K562 (cell line): ENCODE results near the gene TCF3. TPM values are rescaled to one million over a fixed set of nuclear protein-coding genes. Genes with fewer than 3 reads are reported as not detected.

ENCODE experiments used
- GTF3C2 ChIP-seq: IDR thresholded peaks from 3 replicates; pipeline ENCODE4 v1.6.1; 2011; ENCODE audit warnings: borderline replicate concordance, mild to moderate bottlenecking, moderate library complexity; ENCODE audit not compliant: insufficient read length; ENCODE audit errors: extremely low read depth
- ZHX1 ChIP-seq: fragments of 150-350 bp; conservative IDR thresholded peaks from 2 replicates; pipeline ENCODE4 v1.6.1; 2014; ENCODE audit warnings: low read length
- polyA plus RNA-seq, 8 experiments: library from polyadenylated mRNA; depleted of rRNA in 4 of 8; stranded (reverse) in 5 of 8; unstranded in 3 of 8; fragments of >200 nt; fragmentation: Nextera tagmentation in 2 of 8; fragmentation: Illumina TruSeq in 1 of 8; extraction: Ambion mirVana in 2 of 8; extraction: Trizol in 1 of 8; gene quantifications; 2 replicates each; pipeline versions ENCODE4 v1.2.1 to v1.2.3, GENCODE V29; 2011 to 2014; ENCODE audit warnings: inconsistent platforms in 1 of 8, missing spikeins in 1 of 8
- total RNA-seq, 7 experiments: library from RNA; depleted of rRNA in 6 of 7; stranded (reverse); fragments of >200 nt in 6 of 7; fragmentation: Illumina TruSeq in 2 of 7; extraction: Trizol in 2 of 7; gene quantifications; 2 replicates each; pipeline versions ENCODE4 v1.2.1 to v1.2.3, GENCODE V29; 2011 to 2021; ENCODE audit warnings: low replicate concordance in 1 of 7
- TF ChIP-seq, protein P1 (sequence below), 2 experiments: fragments of 450-650 bp in 1 of 2; sonication (generic) in 1 of 2; formaldehyde crosslinking in 1 of 2; IDR thresholded peaks; 2 replicates each; pipeline versions ENCODE4 v1.7.1 to v1.9.0; 2016 to 2022; ENCODE audit warnings: inconsistent platforms in 1 of 2, mild to moderate bottlenecking in 1 of 2, missing genetic modification reagents in 1 of 2
- TF ChIP-seq, protein P2 (sequence below): fragments of 250-450 bp; sonication (Bioruptor Pico); IDR thresholded peaks from 2 replicates; pipeline ENCODE4 v1.8.0; 2021; ENCODE audit warnings: moderate library complexity, mild to moderate bottlenecking, inconsistent platforms
- TF ChIP-seq, protein P3 (sequence below), 2 experiments: IDR thresholded peaks; 2 replicates each; pipeline ENCODE4 v1.6.1; 2011; ENCODE audit warnings: borderline replicate concordance in 1 of 2, control low read depth in 1 of 2, low read depth in 1 of 2, low read length in 1 of 2, mild to moderate bottlenecking in 1 of 2, mixed read lengths in 1 of 2, moderate library complexity in 1 of 2; ENCODE audit not compliant: insufficient read depth in 1 of 2, insufficient read length in 1 of 2, poor library complexity in 1 of 2, severe bottlenecking in 1 of 2; ENCODE audit errors: extremely low read depth in 1 of 2

TCF3 gene
- total and polyA plus RNA-seq, 9 of the 15 experiments (the other 6 are each of a cell fraction or from before 2014, with no cell fraction given) = 5.6 to 259 (median 84.0) TPM

- TF ChIP-seq, protein P1, sequence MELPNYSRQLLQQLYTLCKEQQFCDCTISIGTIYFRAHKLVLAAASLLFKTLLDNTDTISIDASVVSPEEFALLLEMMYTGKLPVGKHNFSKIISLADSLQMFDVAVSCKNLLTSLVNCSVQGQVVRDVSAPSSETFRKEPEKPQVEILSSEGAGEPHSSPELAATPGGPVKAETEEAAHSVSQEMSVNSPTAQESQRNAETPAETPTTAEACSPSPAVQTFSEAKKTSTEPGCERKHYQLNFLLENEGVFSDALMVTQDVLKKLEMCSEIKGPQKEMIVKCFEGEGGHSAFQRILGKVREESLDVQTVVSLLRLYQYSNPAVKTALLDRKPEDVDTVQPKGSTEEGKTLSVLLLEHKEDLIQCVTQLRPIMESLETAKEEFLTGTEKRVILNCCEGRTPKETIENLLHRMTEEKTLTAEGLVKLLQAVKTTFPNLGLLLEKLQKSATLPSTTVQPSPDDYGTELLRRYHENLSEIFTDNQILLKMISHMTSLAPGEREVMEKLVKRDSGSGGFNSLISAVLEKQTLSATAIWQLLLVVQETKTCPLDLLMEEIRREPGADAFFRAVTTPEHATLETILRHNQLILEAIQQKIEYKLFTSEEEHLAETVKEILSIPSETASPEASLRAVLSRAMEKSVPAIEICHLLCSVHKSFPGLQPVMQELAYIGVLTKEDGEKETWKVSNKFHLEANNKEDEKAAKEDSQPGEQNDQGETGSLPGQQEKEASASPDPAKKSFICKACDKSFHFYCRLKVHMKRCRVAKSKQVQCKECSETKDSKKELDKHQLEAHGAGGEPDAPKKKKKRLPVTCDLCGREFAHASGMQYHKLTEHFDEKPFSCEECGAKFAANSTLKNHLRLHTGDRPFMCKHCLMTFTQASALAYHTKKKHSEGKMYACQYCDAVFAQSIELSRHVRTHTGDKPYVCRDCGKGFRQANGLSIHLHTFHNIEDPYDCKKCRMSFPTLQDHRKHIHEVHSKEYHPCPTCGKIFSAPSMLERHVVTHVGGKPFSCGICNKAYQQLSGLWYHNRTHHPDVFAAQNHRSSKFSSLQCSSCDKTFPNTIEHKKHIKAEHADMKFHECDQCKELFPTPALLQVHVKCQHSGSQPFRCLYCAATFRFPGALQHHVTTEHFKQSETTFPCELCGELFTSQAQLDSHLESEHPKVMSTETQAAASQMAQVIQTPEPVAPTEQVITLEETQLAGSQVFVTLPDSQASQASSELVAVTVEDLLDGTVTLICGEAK (IDR thresholded peaks at IDR 0.05) = no peak
- TF ChIP-seq, protein P1 (CRISPR knock-in tag; IDR thresholded peaks at IDR 0.05) = no peak
- TF ChIP-seq, protein P2, sequence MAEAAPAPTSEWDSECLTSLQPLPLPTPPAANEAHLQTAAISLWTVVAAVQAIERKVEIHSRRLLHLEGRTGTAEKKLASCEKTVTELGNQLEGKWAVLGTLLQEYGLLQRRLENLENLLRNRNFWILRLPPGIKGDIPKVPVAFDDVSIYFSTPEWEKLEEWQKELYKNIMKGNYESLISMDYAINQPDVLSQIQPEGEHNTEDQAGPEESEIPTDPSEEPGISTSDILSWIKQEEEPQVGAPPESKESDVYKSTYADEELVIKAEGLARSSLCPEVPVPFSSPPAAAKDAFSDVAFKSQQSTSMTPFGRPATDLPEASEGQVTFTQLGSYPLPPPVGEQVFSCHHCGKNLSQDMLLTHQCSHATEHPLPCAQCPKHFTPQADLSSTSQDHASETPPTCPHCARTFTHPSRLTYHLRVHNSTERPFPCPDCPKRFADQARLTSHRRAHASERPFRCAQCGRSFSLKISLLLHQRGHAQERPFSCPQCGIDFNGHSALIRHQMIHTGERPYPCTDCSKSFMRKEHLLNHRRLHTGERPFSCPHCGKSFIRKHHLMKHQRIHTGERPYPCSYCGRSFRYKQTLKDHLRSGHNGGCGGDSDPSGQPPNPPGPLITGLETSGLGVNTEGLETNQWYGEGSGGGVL (CRISPR knock-in tag) = no peak
- TF ChIP-seq, protein P3, sequence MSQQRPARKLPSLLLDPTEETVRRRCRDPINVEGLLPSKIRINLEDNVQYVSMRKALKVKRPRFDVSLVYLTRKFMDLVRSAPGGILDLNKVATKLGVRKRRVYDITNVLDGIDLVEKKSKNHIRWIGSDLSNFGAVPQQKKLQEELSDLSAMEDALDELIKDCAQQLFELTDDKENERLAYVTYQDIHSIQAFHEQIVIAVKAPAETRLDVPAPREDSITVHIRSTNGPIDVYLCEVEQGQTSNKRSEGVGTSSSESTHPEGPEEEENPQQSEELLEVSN (IDR thresholded peaks at IDR 0.05; ENCODE audit: borderline replicate concordance in 1 of 2, extremely low read depth in 1 of 2, insufficient read depth in 1 of 2, insufficient read length in 1 of 2, low read depth in 1 of 2, low read length in 1 of 2, poor library complexity in 1 of 2, severe bottlenecking in 1 of 2) = peak; percentile 86 to 91
- no peak for TF ChIP-seq GTF3C2
- TF ChIP-seq ZHX1 = no peak
Measured at GRCh38 chr19:1592024-1592754, 60.2 kb downstream of the TCF3 start (continued).
